GM13976 (cell line): ENCODE results near the gene FKBP2.

Experiments
- DNase-seq: peaks from one replicate; pipeline ENCODE4 v3.0.0; 2012; ENCODE audit warnings: low spot score
- in situ Hi-C: fragments of 300-500 bp; cut with MboI; formaldehyde crosslinking; loops from one replicate; pipeline ENCODE4 v1.12.0; 2022; ENCODE audit warnings: low sequenced_read_pairs, mixed read lengths, inconsistent platforms; ENCODE audit not compliant: unreplicated experiment
- TF ChIP-seq, protein P1 (sequence below): IDR thresholded peaks from 2 replicates; pipeline ENCODE4 v1.5.1; 2012; ENCODE audit warnings: borderline replicate concordance, mild to moderate bottlenecking; ENCODE audit not compliant: insufficient read depth; ENCODE audit errors: extremely low read depth, missing control alignments, control extremely low read depth

The FKBP2 gene

DNA sequence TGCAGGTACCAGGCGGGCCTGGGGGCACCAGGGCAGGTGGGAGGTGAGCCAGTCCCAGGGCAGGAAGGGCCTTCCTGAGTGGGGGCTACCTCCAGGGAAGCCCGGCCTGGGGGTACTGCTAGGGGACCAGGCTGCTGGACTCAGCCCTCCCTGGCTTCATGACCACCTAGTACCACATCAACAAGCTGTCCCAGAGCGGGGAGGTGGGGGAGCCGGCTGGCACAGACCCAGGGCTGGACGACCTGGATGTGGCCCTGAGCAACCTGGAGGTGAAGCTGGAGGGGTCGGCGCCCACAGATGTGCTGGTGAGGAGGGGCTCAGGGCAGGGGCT lies 21.6 kb upstream of the FKBP2 start:
- TF ChIP-seq, protein P1, sequence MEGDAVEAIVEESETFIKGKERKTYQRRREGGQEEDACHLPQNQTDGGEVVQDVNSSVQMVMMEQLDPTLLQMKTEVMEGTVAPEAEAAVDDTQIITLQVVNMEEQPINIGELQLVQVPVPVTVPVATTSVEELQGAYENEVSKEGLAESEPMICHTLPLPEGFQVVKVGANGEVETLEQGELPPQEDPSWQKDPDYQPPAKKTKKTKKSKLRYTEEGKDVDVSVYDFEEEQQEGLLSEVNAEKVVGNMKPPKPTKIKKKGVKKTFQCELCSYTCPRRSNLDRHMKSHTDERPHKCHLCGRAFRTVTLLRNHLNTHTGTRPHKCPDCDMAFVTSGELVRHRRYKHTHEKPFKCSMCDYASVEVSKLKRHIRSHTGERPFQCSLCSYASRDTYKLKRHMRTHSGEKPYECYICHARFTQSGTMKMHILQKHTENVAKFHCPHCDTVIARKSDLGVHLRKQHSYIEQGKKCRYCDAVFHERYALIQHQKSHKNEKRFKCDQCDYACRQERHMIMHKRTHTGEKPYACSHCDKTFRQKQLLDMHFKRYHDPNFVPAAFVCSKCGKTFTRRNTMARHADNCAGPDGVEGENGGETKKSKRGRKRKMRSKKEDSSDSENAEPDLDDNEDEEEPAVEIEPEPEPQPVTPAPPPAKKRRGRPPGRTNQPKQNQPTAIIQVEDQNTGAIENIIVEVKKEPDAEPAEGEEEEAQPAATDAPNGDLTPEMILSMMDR, result no peak
- no peak for DNase-seq
- in situ Hi-C loops, result no loop called here

- in situ Hi-C loops, result no loop called here
- TF ChIP-seq, protein P1, result no peak
- no peak for DNase-seq
Measured at GRCh38 chr11:64219755-64220154, 21.1 kb upstream of the FKBP2 start.

- in situ Hi-C loops, result no loop called here
- no peak for DNase-seq
- TF ChIP-seq, protein P1, result no peak
Measured at GRCh38 chr11:64220271-64220670, 20.6 kb upstream of the FKBP2 start.

DNA sequence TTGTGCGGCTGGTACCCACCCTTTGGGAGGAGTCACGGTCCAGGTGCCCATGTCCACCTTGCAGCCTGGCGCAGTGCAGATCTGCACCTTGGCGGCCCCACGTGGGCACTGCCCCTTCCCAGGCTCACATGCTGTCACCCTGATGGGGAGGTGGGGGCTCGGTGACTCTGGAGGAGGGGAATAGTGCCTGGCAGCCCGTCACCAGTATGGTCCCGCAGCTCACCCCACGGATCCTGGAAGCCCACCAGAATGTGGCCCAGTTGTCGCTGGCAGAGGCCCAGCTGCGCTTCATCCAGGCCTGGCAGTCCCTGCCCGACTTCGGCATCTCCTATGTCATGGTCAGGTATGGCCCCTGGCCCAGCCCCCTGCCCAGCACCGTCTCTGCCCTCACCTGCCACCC lies 20.1 kb upstream of the FKBP2 start:
- TF ChIP-seq, protein P1, result no peak
- DNase-seq, result no peak
- in situ Hi-C loops, result no loop called here

GRCh38 chr11:64222651-64223000 lies 18.3 kb upstream of the FKBP2 start:
- in situ Hi-C loops, result no loop called here
- no peak for DNase-seq
- TF ChIP-seq, protein P1, result no peak

DNA sequence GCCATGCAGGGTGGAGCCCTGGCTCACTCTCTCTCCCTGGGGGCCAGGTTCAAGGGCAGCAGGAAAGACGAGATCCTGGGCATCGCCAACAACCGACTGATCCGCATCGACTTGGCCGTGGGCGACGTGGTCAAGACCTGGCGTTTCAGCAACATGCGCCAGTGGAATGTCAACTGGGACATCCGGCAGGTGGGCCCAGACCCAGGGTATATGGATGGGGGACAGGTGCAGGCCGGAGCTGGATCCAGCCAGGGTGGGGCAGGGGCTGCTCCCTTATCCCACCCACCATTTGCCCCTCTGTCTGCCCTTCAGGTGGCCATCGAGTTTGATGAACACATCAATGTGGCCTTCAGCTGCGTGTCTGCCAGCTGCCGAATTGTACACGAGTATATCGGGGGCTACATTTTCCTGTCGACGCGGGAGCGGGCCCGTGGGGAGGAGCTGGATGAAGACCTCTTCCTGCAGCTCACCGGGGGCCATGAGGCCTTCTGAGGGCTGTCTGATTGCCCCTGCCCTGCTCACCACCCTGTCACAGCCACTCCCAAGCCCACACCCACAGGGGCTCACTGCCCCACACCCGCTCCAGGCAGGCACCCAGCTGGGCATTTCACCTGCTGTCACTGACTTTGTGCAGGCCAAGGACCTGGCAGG lies 17.8 kb upstream of the FKBP2 start:
- DNase-seq, result no peak
- TF ChIP-seq, protein P1, result no peak
- in situ Hi-C loops, result no loop called here
